ENCODE results near the gene PYY. TPM values are rescaled to one million over a fixed set of nuclear protein-coding genes. Genes with fewer than 3 reads are reported as not detected.

PYY gene
- total and polyA plus RNA-seq, 4 donors, result 0.05 to 0.25 TPM; not detected in 2

DNA sequence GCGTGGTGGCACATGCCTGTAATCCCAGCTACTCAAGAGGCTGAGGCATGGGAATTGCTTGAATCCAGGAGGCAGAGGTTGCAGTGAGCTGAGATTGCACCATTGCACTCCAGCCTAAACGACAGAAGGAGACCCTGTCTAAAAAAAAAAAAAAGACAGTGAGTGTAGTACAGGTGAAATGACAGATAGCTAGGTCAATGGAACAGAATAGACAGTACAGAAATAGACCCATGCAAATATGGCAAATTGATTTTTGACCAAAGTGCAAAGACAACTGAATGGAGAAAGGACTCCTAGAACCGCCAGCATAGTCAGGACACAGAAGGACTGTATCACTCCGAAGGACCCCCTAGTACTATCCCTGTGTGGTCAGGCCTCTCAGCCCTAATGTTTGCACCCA is 16.6 kb upstream of the PYY start:
- no peak overlapping the region for H3K27ac ChIP-seq (ENCODE audit: low read depth in 1 of 2, low read length in 1 of 2)
- H3K9ac ChIP-seq (ENCODE audit: insufficient read depth in 1 of 2, low read length in 2 of 2), result no peak overlapping the region
- peaks cover 0 to 8% (median 0%) of the 10 kb centered on the region in 5 donors for H3K4me1 ChIP-seq (ENCODE audit: control insufficient read depth in 5 of 5, insufficient read depth in 5 of 5, low read length in 5 of 5)
- ATAC-seq (ENCODE audit: insufficient read depth, low FRiP score), result no peak
- no peaks in the 10 kb centered on the region for H3K9me3 ChIP-seq (ENCODE audit: control insufficient read depth in 4 of 4, insufficient read depth in 3 of 4, low read length in 3 of 4)
- H3K4me3 ChIP-seq, result no peak overlapping the region
- DNase-seq, result no peak
- TF ChIP-seq, protein P1, sequence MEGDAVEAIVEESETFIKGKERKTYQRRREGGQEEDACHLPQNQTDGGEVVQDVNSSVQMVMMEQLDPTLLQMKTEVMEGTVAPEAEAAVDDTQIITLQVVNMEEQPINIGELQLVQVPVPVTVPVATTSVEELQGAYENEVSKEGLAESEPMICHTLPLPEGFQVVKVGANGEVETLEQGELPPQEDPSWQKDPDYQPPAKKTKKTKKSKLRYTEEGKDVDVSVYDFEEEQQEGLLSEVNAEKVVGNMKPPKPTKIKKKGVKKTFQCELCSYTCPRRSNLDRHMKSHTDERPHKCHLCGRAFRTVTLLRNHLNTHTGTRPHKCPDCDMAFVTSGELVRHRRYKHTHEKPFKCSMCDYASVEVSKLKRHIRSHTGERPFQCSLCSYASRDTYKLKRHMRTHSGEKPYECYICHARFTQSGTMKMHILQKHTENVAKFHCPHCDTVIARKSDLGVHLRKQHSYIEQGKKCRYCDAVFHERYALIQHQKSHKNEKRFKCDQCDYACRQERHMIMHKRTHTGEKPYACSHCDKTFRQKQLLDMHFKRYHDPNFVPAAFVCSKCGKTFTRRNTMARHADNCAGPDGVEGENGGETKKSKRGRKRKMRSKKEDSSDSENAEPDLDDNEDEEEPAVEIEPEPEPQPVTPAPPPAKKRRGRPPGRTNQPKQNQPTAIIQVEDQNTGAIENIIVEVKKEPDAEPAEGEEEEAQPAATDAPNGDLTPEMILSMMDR (IDR thresholded peaks at IDR 0.05; ENCODE audit: control extremely low read depth, extremely low read depth), result no peak
- H3K36me3 ChIP-seq (ENCODE audit: control insufficient read depth in 4 of 4, insufficient read depth in 4 of 4, low read length in 4 of 4), result no peaks in the 10 kb centered on the region
- H3K27me3 ChIP-seq (ENCODE audit: control insufficient read depth in 3 of 3, insufficient read depth in 3 of 3, low read length in 2 of 3), result no peaks in the 10 kb centered on the region
- 77 to 87% methylated on average over 4 of the region's 4 CpGs for WGBS, 2 donors

DNA sequence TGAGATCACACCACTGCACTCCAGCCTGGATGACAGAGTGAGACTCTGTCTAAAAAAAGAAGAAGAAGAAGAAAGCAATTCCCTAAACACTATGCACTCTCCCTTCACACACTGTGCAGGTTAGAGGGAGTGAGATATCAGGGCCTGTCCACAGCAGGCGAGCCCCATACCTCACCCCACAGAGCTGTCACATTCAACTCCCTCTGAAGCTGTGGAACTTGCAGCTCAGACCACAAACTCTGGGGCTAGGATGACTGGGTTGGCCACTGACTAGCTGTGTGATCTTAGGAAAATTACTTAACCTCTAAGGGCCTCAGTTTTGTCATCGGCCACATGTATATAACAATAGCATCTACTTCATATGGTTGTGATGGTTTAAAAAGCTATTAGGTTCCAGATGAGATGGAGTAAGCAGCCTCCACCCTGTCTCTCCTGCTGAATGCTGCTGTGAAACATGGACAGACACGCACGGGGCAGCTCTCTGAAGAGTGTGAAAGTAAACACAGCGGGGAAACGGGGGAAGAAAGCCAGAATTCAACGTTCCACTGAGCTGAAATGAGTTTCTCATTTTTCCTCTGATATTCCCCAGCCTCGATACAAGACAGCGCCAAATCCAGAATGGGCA is 13.6 kb upstream of the PYY start:
- Histone ChIP-seq H3K27me3 (ENCODE audit: control insufficient read depth in 3 of 3, insufficient read depth in 3 of 3, low read length in 2 of 3) (peaks cover 0 to 4% (median 0%) of the 10 kb centered on the region in 3 donors), H3K27ac (ENCODE audit: low read depth in 1 of 2, low read length in 1 of 2) (no peak overlapping the region), H3K4me3 (no peak overlapping the region), H3K9me3 (ENCODE audit: control insufficient read depth in 4 of 4, insufficient read depth in 3 of 4, low read length in 3 of 4) (no peaks in the 10 kb centered on the region), H3K36me3 (ENCODE audit: control insufficient read depth in 4 of 4, insufficient read depth in 4 of 4, low read length in 4 of 4) (no peaks in the 10 kb centered on the region), H3K4me1 (ENCODE audit: control insufficient read depth in 5 of 5, insufficient read depth in 5 of 5, low read length in 5 of 5) (peaks cover 0 to 8% (median 0%) of the 10 kb centered on the region in 5 donors), H3K9ac (ENCODE audit: insufficient read depth in 1 of 2, low read length in 2 of 2) (peak overlapping the region in 1 of 2 donors; percentile 58)
- WGBS, 2 donors, result 54 to 68% methylated on average over 9 of the region's 9 CpGs
- TF ChIP-seq, protein P1 (IDR thresholded peaks at IDR 0.05; ENCODE audit: control extremely low read depth, extremely low read depth), result no peak
- DNase-seq, result peak in 2 of 3 donors; percentile 21 to 29
- no peak for ATAC-seq (ENCODE audit: insufficient read depth, low FRiP score)

DNA sequence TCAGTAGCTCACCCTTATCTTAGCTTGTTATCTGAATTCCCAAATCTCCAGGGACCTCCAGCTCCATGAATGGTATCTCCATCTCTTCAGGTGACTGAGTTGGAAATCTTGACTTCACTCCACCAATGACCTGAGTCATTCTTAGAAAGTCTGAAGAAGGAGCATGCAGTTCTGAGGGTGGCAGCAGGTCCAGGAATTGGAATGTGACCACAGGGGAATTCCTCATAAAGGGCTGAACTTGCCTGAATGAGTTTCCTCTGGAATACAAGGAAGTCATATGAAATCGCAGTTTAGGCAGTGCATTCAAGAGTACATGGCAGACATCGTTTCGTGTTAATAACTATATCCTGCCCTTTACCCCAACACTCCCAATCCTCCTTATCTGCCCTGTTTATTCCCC is 12.5 kb upstream of the PYY start:
- Histone ChIP-seq H3K36me3 (ENCODE audit: control insufficient read depth in 4 of 4, insufficient read depth in 4 of 4, low read length in 4 of 4) (no peaks in the 10 kb centered on the region), H3K9me3 (ENCODE audit: control insufficient read depth in 4 of 4, insufficient read depth in 3 of 4, low read length in 3 of 4) (no peaks in the 10 kb centered on the region), H3K9ac (ENCODE audit: insufficient read depth in 1 of 2, low read length in 2 of 2) (no peak overlapping the region), H3K4me3 (no peak overlapping the region), H3K27ac (ENCODE audit: low read depth in 1 of 2, low read length in 1 of 2) (no peak overlapping the region), H3K4me1 (ENCODE audit: control insufficient read depth in 5 of 5, insufficient read depth in 5 of 5, low read length in 5 of 5) (peaks cover 0 to 8% (median 0%) of the 10 kb centered on the region in 5 donors), H3K27me3 (ENCODE audit: control insufficient read depth in 3 of 3, insufficient read depth in 3 of 3, low read length in 2 of 3) (peaks cover 0 to 7% (median 0%) of the 10 kb centered on the region in 3 donors)
- DNase-seq, result no peak
- no peak for ATAC-seq (ENCODE audit: insufficient read depth, low FRiP score)
- TF ChIP-seq, protein P1 (IDR thresholded peaks at IDR 0.05; ENCODE audit: control extremely low read depth, extremely low read depth), result no peak
- 55 to 63% methylated on average over 3 of the region's 3 CpGs for WGBS, 2 donors

DNA sequence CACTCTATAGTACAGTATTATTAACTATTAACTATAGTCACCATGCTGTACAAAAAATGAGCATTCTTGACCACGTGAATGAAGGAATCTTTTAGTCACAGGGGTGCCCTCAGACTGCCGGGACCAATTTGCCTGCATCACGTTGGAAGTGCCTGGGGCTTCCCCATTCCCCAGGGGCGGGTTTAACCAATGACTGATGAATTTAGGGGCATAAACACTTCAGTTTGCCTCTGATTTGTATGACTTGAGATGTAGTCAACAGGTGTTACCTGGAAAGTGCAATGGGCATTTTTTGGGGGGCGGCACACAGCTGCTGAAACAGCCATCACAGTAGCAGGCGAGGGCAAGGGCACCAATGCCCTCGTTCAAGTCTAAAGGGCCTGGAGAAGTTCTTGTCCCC is 8.7 kb upstream of the PYY start:
- H3K36me3 ChIP-seq (ENCODE audit: control insufficient read depth in 4 of 4, insufficient read depth in 4 of 4, low read length in 4 of 4), result no peaks in the 10 kb centered on the region
- H3K27ac ChIP-seq (ENCODE audit: low read depth in 1 of 2, low read length in 1 of 2), result no peak overlapping the region
- H3K4me3 ChIP-seq, result no peak overlapping the region
- H3K9ac ChIP-seq (ENCODE audit: insufficient read depth in 1 of 2, low read length in 2 of 2), result no peak overlapping the region
- no peaks in the 10 kb centered on the region for H3K9me3 ChIP-seq (ENCODE audit: control insufficient read depth in 4 of 4, insufficient read depth in 3 of 4, low read length in 3 of 4)
- H3K27me3 ChIP-seq (ENCODE audit: control insufficient read depth in 3 of 3, insufficient read depth in 3 of 3, low read length in 2 of 3), result peaks cover 0 to 7% (median 0%) of the 10 kb centered on the region in 3 donors
- ATAC-seq (ENCODE audit: insufficient read depth, low FRiP score) (no peak), DNase-seq (no peak)
- TF ChIP-seq, protein P1 (IDR thresholded peaks at IDR 0.05; ENCODE audit: control extremely low read depth, extremely low read depth), result no peak
- WGBS, 2 donors, result 65 to 71% methylated on average over 7 of the region's 7 CpGs
- H3K4me1 ChIP-seq (ENCODE audit: control insufficient read depth in 5 of 5, insufficient read depth in 5 of 5, low read length in 5 of 5), result peaks cover 0 to 3% (median 0%) of the 10 kb centered on the region in 5 donors

All from lung (tissue), 12 donors.